ENCODE data around the gene EPHA6.

DNA sequence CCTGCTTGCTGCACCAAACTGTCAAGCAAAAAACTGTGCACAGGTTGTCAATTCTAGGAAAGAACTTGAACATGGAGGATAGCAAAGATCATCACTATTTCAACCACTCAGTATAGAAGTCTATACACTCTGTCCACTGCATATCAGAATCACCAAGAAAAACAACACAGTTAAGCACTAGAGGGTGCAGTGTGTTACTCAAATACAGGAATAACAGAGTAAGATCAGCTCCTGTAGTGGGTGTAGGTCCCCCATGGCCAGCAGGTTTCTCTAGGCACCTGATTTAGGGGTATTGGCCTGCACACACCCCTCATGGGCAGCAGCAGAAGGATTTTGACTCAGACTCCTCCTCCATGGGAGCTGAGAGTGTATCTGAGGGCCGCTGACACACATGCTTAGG is 464.1 kb downstream of the EPHA6 start:
- no peak for TF ChIP-seq CTCF (IDR thresholded peaks at IDR 0.05)
- TF ChIP-seq POLR2A (IDR thresholded peaks at IDR 0.05) = no peak
